ENCODE results near the gene CDC42BPB.
A peak's percentile ranks its signal among the peaks of the same experiment; 100 is the strongest.

Gene CDC42BPB

GRCh38 chr14:102923925-102924486 lies 133.3 kb downstream of the CDC42BPB start:
- DNase-seq, result no peak

DNA sequence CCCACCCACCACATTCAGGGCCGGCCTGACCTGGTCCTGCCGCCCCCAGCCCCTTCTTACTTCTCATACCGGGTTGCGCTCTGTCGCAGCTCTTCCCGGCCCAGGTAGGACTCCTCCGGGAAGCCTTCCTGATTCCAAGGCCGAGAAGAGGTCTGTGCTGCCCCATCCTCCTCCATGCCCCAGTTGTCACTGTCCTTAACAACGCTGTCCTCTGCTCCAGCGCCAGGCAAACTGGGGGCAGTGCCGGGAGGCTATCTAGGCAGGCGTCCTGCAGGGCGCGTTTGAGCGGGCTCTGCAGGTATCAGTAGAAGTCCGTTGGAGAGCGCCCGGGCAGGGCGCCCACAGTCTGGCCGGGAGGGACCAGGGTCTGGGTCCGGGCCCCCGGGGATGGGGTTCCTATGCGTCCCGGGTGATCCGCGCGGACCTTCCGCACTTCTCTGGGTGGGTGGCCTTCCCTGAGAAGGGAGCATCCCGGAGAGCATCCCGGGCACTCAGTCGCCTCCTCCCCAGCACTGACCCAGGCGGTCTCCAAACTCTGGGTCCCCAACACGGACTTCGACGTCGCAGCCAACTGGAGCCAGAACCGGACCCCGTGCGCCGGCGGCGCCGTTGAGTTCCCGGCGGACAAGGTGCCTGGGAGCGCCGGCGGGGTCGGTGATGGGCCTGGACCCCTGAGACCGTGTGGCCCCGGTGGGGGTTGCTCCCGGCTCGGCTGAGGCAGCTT lies 134.0 kb downstream of the CDC42BPB start:
- DNase-seq, result no peak

- DNase-seq, result no peak
These were observed 134.7 kb downstream of the CDC42BPB start, which contains the start of gene AMN for GRCh38 chr14:102922490-102923200. TSS of gene AMN (plus strand) at chr14:102922663. CDS start at chr14:102922689, 26 bp downstream.

DNA sequence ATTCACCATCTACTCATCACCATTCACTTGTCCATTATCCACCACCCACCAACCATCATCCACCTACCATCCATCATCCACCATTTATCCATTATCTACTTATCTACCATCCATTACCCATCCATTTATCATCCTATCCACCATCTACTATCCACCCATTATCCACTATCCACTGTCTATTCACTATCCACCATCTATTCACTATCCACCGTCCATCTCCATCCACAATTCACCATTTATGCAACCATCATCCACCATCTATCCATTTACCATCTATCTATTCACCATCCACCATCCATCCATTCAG lies 136.4 kb downstream of the CDC42BPB start:
- DNase-seq, result no peak

DNA sequence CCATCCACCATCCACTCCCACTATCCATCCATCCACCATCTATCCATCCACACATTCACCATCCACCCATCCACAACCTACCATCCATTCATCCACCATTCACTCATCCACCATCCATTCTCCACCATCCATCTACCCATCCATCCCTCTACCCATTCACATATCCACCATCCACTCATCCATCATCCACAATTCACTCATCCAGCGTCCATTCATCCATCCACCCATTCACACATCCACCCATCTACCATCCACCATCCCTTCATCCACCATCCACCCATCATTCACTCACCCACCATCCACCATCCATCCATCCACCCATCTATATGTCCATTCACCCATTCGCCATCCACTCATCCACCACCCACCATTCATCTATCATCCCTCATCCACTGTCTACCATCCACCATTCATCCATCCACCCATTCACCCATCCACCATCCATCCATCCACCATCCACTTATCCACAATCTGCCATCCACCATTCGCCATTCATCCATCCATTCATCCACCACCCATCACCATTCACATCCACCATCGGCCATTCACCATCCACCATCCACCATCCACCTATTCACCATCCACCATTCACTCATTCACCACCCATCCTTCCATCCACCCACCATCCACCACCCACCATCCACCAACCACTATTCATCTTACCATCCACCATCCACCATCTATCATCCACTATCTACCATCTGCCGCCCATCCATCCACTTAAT lies 136.9 kb downstream of the CDC42BPB start:
- no peak for DNase-seq

DNA sequence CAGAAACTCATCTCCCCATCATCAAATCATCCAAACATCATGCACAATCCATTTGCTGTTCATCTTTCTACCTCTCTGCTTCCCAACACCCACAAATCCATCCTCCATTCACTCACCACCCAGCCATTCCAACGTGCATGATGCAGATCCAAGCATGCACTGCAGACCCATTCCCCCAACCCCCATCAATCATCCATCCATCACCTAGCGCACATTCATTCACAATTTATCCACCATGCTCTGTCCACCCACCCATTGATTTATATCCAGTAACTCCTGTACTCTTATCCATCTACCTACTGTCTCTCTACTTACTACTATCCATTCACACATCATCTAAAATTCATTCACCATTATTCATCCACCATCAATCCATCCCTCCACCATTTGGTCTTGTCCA lies 138.9 kb downstream of the CDC42BPB start:
- no peak for DNase-seq

DNA sequence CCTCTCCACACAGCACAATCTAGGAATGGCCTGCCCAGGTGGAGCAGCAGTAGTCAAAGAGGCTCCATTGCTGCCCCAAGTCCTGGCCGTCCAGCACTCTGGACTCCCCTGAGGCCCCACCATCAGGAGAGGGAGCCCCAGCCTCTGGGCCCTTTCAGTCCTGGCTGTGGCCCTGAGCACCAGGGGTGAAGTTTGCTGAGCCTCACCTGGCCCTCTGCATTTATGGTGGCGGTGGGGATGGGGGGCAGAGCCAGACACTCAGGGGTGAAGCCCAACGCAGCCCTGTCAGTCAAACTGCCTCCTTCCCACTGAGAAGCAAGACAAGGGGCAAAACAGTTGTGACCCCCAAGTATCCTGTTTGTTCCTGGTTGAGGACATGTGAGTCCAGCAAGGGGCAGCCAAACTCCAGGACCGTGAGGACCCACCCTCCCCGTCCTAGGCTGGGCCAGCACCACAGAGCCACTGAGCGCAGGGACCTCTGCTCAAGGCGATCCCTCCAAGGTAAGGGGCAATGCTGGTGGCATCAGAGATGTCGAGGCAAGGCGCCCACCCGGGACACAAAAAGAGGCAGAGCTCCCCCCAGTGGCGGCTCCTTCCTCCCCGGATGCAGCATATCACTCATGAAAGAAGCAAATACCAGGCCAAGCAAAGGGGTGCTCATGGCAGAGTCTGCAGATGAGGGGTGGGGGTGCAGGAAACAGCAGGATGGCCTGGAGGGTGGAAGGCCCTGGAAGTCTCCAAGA lies 139.7 kb downstream of the CDC42BPB start:
- peak; percentile 46 to 56 for DNase-seq

- no peak for DNase-seq
These were observed 140.3 kb downstream of the CDC42BPB start for GRCh38 chr14:102917056-102917385.

- no peak for DNase-seq
These were observed 140.8 kb downstream of the CDC42BPB start for GRCh38 chr14:102916347-102917055.

GRCh38 chr14:102915292-102916110 lies 141.8 kb downstream of the CDC42BPB start:
- no peak for DNase-seq

- DNase-seq, result no peak
These were observed 142.7 kb downstream of the CDC42BPB start for GRCh38 chr14:102914474-102915291.

DNA sequence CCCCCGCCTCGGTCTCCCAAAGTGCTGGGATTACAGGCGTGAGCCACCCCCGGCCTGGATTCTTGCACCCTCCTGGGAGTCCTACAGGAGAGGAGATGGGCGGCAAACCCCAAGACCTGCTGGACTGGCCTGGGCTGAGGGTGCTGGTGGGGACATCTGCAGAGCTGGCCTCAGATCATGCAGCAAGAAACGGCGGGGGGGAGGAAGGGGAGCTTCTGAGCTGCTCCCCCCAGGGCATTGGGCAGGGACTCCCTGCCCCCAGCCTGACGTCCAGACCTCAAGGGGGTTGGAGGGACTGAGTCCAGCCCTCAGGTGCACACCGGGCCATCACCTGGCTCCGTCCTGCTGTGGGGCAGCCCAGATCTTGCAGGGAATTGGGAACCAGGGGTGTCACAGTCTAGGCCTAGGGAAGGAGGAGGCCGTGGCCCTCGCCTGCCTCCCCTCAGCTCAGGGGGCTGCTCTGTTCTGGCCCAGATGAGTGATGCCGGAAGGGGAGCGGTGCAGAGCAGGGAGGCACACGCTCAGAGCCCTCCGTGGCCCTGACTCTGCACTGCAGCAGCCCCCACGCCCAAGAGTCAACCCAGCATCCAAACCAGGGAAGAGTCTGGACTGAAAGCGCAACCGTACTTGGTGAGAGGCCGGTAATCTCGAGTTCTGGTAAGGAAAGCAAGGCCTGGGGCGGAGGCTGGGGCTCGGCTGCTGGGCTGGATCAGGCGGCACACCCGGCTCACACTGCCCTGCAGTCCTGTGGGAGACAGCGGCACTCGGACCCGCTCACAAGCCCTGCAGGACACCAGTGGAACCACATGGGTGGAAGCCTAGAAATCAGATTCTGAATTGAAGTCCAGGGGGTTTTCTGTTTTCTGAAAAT lies 143.8 kb downstream of the CDC42BPB start:
- no peak for DNase-seq

DNA sequence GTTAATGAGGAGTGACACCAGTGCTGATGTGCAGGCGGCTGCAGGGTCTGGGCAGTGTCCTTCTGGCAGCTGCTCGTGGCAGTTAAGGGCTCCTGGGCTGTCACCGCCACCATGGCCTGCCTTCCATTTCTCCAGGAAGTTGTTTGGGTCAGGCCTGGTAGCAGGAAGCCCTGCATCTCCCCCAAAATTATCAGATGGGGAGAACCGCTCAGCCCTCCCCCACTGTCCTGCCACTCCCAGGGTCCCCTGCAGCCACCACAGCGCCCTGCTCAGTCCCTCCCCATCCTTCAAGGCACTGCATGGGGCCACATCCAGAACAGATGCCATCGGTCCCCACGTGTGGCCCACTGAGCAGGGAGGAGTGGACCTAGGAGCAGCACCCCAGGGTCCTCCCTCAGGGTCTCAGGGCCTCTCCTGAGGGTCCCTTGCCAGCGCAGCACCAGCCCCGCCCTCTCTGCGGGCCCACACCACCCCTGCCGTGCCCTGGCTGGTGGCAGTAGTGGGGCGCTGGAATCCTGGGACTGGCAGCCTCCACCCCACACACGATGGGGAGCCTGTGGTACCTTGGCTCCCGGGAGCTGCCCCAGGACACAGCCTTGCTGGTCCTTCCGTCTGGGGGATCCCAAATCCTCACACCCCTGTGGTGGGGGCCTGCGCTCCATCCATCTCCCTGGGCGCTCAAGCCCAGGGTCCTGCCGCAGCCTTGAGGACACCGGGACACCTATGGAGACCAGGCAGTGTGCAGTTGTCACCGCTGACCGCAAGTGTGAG lies 145.2 kb downstream of the CDC42BPB start:
- no peak for DNase-seq

- DNase-seq, result no peak
These were observed 145.8 kb downstream of the CDC42BPB start for GRCh38 chr14:102911541-102911951.

GRCh38 chr14:102910442-102910841 lies 146.9 kb downstream of the CDC42BPB start:
- no peak for DNase-seq

GRCh38 chr14:102909911-102910310 lies 147.4 kb downstream of the CDC42BPB start:
- DNase-seq, result no peak

DNA sequence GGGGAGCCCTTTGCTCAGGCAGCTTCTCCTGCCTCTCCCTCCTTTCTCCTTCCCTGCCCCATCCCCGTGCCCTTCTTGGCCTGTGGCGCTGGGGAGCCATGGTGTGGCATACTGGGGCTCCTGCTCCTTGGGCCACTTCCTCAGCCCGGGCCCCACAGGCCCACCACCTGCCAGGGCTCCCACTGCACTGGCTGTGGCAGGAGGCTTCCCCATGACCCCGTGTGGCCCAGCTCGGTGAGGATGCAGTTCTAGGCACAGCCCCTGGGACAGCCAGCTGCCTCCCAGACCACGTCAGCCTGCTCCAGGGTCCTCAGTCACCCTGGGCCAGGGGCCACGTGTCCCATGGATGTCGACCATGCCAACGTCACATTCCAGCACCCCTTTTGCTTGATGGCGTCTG lies 147.9 kb downstream of the CDC42BPB start:
- no peak for DNase-seq

DNA sequence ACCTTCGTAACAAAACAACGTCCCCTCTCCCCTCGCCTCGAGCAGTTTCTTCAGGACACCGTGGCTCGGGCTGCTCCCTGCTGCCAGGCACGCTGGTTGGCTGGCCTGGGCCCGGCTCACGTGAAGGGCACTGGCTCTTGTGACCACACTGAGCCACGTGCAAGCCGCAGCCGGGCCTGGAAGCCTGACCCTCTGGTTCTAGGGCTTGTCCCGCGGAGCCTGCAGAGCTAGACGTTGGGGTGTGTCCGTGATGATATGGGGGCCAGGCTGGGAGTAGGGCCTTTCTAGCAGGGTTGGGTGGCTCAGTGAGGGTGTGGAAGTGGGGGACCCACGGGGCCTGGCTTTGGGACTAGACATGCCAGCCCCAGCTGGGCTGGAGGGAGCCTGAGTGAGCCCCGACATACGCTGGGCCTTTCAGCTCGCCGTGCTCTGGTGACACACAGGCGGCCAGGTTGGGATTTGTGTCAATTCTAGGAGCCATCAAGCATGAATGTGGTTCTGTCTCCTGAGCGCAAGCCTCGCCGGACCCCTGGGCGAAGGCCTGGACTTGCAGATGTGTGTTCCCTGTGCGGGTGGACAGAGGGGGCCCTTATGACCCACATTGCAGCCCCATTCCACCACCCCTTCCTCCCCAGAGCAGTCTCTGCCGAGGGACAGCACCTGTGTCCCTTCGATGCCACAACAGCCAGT lies 148.4 kb downstream of the CDC42BPB start:
- DNase-seq, result no peak

Measured in activated CD4-positive, alpha-beta T cell treated with anti-CD3 and anti-CD28 coated beads for 4 hours (primary cell).